ENCODE data around the gene ARHGAP26. TPM values are rescaled to one million over a fixed set of nuclear protein-coding genes. Genes with fewer than 3 reads are reported as not detected.

The ARHGAP26 gene, protein sequence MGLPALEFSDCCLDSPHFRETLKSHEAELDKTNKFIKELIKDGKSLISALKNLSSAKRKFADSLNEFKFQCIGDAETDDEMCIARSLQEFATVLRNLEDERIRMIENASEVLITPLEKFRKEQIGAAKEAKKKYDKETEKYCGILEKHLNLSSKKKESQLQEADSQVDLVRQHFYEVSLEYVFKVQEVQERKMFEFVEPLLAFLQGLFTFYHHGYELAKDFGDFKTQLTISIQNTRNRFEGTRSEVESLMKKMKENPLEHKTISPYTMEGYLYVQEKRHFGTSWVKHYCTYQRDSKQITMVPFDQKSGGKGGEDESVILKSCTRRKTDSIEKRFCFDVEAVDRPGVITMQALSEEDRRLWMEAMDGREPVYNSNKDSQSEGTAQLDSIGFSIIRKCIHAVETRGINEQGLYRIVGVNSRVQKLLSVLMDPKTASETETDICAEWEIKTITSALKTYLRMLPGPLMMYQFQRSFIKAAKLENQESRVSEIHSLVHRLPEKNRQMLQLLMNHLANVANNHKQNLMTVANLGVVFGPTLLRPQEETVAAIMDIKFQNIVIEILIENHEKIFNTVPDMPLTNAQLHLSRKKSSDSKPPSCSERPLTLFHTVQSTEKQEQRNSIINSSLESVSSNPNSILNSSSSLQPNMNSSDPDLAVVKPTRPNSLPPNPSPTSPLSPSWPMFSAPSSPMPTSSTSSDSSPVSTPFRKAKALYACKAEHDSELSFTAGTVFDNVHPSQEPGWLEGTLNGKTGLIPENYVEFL
- 5.3 and 10.6 TPM in 2 replicates for total RNA-seq

DNA sequence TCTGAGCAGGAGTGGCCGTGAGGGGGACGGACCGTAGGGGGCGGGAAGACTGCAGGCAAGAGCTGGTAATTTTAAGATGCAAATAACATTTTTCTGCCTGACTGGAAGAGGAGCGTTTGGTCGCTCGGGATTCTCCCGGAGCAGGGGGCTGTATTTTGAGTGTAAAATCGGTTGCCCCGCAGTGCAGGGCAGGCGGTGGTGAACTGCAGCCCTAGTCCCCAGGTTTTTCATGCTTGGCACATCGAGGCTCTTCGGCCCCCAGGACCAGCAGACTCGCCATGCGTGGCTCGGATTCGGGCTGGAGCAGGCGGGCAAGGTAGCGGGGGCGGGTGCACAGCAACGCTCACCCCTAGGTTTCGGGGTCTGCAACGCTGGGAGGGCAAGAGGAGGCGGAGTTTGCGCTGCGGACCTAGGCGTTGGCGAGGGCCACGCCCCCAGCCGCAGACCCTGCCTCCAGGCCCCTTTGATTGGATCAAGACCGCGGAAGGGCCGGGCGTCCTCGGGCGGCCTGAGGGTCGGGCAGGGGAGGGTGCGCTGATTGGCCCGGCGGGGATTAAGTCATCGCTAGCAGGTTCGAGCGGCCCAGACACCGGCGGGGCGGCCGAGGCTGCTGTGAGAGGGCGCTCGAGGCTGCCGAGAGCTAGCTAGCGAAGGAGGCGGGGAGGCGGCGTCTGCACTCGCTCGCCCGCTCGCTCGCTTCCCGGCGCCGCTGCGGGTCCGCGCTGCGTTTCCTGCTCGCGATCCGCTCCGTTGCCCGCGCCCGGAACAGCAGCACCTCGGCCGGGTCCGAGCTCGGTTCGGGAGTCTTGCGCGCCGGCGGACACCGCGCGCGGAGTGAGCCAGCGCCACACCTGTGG, at the start of gene ARHGAP26:
ARHGAP26 (plus strand) TSS at position 585 of the 857 bp plus-strand sequence. CDS start 385 bp downstream, outside the sequence.

Other genes with a start within 250 kb of the ARHGAP26 start
- gene FGF1, start 84.3 kb upstream of the ARHGAP26 start, total RNA-seq, result 0.21 and 2.4 TPM in 2 replicates